ENCODE measurements around the gene CFB.
"Not testable (repeated sequence)": the region's sequence is repeated elsewhere in the genome, so short reads cannot be mapped to it uniquely, and the experiment has no call there.

CFB gene

DNA sequence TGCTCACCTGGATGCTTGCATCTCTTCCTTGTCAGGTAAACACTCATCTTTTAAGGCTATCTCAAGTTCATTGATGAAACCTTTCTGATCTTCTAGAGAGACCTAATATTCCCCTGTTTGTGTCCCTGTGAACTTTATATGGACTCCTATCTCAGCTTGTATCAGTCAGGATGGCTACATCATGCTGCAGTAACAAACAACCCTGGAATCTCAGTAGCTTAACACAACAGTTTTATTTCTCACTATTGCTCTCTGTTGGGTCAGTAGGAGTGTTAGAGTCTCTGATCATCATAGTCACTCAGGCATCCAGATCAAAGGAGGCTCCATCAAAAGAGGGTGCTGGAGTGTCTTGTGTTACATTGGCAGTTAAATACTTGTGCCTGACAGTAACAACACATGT is 30.5 kb upstream of the CFB start:
- no peak for DNase-seq

DNA sequence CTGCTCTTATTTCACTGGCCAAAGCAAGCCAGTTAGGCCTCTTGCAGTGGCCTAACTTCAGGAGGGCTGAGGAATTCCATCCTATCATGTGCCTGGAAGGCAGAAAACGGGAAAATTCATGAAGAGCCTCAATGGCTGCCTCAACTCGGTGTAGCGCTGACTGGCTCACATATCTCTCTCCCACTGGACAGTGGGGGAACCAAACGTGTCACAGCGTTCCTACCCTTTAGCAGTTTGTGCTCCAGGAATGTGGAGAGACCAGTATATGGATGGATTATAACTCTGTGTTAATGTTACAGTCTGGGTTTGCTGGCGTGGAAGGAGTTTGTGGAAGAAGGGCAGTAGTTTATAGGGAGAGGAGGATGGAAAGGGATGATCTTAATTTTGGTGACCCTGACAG is 30.1 kb upstream of the CFB start:
- no peak for DNase-seq

DNA sequence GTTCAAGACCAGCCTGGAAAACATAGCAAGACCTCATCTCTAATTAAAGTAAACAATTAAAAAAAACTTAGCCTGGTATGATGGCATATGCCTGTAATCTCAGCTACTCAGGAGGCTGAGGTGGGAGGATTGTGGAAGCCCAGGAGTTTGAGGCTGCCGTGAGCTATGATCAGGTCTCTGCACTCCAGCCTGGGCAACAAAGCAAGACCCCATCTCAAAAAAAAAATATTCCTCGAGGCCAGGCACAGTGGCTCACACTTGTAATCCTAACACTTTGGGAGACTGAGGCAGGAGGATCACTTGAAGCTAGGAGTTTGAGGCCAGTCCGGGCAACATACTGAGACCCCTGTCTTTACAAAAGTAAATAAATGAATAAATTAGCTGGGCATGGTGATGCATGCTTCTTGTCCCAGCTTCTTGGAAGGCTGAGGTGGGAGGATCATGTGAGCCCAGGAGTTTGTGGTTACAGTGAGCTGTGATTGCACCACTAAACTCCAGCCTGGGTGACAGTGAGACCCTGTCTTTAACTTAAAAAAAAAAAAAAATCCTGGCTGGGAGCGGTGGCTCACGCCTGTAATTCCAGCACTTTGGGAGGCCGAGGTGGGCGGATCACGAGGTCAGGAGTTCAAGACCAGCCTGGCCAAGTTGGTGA is 27.7 kb upstream of the CFB start:
- DNase-seq: no peak

DNA sequence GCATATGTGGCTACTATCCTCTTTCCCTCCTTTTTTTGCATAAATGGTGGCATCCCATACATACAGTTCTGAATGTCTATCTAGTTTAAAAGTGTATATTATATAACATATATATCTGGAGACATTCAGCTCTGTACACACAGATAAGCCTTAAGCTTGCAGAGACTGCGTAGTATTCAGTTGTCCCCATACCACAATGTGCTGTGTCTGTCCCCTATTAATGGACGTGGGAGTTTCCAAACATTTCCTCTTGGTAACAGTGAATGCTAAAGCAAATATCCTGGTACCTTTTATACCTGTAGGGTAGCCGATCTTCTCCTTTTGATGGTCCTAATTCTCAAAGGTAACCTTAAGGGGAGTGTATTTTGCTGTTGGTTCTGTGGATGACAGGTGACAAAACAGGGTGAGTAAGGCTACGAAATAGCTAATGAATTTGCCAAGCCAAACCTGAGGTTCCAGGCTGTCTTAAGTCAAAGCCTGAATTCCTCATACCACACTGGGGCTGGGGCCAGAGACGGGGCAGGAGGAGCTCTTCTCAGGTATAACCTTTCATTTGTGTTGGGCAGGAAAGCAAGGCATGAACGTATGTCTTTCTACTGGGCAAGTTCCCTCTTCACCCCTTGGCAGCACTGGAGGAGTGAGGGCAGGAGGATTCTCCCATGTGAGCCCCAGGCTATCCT is 26.1 kb upstream of the CFB start:
- no peak for DNase-seq

DNA sequence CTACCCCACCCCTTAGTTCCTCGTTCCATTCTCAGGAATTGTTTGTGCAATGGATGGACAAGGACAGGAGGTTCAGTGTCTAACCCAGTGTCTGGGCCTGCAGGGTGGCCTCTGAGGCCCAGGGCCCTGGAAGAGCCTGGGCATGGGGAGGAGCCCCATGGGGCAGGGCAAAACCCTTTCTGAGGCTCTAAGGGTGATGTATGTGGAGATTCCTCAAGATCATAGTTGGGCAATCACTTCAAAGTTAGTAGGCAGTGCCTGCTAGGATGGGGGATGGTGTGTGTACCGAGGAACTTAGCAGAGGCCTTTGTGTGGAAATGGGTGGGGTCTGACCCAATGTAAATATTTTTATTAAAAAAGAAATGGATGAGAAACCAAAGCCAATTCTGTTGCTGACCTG is 25.1 kb upstream of the CFB start:
- no peak for DNase-seq

DNA sequence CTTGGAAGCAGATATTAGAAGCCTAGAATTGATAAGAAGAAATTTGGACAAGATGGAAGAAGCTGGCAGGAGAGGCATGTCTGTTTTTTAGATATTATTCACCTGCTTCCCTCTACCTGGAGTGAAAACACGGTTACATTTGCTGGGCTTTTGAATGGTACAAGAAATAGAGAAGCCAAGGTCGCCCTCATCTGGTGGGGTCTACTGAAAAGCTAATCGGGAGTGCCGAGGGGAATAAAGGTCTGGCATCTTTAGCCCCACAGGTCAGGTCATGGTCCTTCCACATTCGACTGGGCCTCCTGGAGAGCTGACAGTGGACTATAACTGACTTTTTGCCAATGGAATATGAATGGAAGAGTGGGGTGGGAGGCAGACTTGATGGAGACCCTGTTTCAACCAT is 23.0 kb upstream of the CFB start:
- DNase-seq: no peak

DNA sequence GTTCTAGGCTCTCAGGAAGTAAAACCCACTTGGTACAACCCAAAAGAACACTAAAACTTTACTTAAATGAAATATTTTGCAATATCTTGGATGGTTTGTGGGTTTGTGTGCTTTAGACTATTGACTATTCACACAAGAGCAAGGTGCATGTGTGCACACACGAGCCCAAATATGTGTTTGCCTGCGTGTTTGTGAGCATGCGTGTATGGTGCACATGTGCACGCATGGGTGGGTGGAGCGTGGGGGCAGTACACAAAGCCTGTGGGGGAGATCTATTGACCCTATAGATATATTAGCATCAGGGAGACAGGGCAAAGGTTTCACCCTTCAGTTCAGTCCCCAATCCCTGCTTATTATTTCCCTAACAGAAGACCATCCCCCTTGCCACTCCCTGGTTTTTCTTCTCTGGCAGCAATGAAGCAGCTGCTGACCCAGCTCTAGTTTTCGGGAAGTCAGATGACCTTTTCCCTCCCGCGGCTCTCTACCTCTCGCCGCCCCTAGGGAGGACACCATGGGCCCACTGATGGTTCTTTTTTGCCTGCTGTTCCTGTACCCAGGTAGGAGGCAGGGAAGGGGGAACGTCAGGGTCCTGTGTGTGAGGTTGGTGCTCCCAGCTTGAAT is 18.5 kb upstream of the CFB start, which contains the start of gene C2:
Gene C2 (plus strand): TSS at position 476 of the 621 bp plus-strand sequence. CDS start 36 bp downstream, at position 512.
- no peak for DNase-seq

DNA sequence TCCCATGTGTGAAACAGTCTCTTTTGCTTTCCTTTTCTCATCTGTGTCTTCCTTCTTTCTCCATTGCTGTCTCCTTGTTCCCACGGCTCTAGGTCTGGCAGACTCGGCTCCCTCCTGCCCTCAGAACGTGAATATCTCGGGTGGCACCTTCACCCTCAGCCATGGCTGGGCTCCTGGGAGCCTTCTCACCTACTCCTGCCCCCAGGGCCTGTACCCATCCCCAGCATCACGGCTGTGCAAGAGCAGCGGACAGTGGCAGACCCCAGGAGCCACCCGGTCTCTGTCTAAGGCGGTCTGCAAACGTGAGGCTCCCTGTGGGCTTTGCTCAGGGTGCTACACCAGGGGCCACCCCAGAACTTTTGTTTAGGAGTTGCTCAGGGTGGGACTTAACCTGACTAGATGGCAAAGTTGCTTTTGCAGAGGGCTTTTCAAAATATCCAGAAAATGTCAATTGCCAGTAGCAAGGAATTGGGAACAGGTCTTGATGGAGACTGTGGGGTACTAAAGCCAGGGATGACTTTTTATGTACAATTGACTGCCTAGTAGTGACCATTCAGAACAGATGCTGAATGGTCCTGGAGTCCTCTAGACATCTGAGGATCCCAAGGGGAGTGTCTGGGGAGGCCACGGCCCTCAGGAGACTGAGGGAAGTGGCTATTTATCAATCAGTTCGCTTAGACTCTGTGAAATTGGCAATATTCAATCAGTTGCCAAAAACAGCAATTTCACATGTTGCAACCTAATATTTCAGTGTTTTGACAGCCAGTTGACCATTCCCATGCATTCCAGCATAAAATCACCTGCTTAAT is 17.8 kb upstream of the CFB start:
- DNase-seq: no peak

DNA sequence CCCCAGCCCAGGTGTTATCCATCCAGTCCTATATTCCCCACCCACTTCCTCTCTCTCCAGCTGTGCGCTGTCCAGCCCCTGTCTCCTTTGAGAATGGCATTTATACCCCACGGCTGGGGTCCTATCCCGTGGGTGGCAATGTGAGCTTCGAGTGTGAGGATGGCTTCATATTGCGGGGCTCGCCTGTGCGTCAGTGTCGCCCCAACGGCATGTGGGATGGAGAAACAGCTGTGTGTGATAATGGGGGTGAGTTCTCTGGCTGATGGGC is 17.3 kb upstream of the CFB start:
- DNase-seq: no peak

DNA sequence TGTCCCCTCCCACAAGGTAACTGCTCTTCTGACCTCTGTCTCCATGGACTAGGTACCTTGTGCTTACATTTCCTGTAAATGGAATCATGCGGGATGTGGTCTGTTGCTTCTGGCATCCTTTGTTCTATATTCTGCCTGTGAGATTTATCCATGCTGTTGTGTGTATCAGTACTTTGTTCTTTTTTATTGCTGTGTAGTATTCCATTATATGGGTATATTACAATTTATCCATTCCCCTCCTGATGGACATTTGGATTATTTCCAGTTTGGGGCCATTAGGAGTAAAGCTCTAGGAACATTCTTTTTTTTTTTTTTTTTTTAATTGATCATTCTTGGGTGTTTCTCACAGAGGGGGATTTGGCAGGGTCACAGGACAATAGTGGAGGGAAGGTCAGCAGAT is 14.9 kb upstream of the CFB start:
- no peak for DNase-seq

DNA sequence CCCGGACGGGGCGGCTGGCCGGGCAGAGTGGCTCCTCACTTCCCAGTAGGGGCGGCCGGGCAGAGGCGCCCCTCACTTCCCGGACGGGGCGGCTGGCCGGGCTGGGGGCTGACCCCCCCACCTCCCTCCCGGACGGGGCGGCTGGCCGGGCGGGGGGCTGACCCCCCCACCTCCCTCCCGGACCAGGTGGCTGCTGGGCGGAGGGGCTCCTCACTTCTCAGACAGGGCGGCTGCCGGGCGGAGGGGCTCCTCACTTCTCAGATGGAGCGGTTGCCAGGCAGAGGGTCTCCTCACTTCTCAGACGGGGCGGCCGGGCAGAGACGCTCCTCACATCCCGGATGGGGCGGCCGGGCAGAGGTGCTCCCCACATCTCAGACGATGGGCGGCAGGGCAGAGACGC is 13.8 kb upstream of the CFB start:
- not testable (repeated sequence) for DNase-seq

DNA sequence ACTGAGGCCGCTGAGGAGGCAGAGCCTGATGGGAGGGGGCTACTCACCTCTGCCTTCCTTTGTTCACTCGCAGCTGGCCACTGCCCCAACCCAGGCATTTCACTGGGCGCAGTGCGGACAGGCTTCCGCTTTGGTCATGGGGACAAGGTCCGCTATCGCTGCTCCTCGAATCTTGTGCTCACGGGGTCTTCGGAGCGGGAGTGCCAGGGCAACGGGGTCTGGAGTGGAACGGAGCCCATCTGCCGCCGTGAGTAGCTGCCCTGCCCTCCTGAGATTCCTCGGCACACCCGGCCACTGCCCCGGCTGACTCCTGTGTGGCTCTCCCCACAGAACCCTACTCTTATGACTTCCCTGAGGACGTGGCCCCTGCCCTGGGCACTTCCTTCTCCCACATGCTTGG is 12.4 kb upstream of the CFB start:
- no peak for DNase-seq

DNA sequence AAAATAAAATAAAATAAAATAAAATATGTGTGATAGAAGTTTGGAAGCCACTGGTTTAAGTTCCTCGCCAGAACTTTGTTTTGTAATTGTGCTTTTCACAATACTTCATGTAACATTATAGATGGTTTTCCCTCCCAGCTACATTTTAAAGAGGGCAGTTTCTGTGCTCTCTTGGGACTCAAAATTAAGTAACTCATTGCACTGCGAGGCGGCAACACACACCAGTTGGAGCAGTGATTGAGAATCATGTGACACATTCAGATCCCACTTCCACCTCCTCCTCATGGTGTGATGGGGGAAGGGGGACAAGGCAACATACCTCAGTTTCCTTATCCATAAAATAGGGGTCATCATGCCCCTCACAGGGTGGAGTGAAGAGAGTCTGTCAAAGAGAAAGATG is 10.9 kb upstream of the CFB start:
- DNase-seq: no peak

DNA sequence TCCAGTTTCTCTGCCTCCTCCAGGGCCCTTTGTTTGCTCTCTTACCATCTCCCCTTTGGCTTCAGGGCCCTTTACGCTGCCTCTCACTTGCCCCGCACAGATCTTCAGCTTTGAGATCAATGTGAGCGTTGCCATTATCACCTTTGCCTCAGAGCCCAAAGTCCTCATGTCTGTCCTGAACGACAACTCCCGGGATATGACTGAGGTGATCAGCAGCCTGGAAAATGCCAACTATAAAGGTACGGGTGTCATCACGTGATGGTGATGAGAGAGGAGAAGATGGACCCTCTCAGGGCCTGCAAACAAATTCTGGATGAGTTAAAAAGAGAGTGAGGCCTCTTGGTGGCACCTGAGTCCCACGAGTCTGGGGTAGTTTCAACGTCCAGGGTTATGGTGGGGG is 10.1 kb upstream of the CFB start:
- no peak for DNase-seq

DNA sequence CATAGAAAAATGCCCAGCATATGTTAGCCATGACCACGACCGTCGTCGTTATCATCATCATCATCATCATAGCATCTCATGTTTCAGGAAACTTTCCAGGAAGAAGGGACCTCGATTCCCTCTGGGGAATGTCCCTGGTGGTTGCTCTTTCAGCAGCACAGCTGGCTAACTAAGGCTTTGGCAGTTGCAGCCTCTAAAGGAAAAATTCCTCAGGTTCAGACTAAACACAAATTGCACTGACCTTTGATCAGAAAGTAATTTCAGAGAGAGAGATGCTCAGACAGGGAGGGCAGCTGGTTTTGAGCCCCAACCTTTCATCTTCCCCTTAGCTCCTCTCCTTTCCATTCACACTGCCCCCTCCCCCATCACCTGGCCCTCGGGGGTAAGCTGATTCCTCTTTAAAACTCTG is 5.6 kb upstream of the CFB start:
- no peak for DNase-seq

DNA sequence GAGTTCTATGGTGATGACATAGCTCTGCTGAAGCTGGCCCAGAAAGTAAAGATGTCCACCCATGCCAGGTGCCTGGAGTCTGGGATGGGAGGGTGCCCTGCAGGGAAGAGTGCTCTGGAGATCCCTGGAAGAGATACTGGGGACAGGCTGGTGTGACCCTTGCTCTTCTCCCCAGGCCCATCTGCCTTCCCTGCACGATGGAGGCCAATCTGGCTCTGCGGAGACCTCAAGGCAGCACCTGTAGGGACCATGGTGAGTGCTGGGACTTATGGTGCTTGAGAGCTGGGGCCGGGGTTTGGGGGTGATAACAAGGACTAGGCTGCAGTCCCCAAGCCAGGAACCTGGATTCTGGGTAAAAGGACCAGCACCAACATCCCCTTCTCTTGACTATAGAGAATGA is 2.2 kb upstream of the CFB start:
- DNase-seq: no peak

DNA sequence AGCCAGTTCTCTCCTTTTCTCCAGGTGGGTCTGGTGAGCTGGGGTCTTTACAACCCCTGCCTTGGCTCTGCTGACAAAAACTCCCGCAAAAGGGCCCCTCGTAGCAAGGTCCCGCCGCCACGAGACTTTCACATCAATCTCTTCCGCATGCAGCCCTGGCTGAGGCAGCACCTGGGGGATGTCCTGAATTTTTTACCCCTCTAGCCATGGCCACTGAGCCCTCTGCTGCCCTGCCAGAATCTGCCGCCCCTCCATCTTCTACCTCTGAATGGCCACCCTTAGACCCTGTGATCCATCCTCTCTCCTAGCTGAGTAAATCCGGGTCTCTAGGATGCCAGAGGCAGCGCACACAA is 765 bp upstream of the CFB start:
- no peak for DNase-seq

DNA sequence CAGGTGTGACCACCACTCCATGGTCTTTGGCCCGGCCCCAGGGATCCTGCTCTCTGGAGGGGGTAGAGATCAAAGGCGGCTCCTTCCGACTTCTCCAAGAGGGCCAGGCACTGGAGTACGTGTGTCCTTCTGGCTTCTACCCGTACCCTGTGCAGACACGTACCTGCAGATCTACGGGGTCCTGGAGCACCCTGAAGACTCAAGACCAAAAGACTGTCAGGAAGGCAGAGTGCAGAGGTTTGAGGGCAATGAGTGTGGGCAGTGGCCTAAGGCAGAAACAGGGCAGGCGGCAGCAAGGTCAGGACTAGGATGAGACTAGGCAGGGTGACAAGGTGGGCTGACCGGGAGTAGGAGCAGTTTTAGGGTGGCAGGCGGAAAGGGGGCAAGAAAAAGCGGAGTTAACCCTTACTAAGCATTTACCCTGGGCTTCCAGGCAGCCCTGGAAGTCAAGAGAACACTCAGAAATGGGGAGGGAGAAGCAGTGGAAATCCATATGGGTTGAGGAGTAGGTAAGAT is 533 bp downstream of the CFB start:
- no peak for DNase-seq

DNA sequence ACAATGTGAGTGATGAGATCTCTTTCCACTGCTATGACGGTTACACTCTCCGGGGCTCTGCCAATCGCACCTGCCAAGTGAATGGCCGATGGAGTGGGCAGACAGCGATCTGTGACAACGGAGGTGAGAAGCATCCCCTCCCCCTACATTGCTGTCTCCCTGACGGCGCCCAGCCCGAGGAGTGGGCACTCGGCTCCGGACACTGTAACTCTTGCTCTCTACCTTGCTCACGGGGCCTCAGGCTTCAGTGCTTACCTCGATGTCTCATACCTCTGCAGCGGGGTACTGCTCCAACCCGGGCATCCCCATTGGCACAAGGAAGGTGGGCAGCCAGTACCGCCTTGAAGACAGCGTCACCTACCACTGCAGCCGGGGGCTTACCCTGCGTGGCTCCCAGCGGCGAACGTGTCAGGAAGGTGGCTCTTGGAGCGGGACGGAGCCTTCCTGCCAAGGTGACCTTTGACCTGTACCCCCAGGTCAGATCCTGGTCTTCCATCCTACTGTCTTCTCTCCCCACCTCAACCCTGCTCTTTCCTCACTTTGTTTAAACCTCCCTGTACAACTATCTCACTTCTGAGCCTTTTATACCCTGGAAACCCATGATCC is 1.3 kb downstream of the CFB start:
- DNase-seq: no peak

DNA sequence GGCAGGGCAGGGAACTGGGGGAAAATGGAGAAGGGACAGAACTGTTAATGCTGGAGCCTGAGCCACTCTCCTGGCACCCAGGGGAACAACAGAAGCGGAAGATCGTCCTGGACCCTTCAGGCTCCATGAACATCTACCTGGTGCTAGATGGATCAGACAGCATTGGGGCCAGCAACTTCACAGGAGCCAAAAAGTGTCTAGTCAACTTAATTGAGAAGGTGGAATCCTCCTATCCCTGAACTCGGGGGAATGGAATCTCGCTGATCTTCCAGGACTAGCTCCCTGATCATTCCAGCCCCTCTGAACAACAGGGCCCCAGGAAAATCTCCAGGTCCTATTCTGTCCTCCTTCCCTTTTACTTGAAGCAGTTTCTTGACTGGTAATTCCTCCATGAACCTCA is 2.0 kb downstream of the CFB start:
- no peak for DNase-seq

DNA sequence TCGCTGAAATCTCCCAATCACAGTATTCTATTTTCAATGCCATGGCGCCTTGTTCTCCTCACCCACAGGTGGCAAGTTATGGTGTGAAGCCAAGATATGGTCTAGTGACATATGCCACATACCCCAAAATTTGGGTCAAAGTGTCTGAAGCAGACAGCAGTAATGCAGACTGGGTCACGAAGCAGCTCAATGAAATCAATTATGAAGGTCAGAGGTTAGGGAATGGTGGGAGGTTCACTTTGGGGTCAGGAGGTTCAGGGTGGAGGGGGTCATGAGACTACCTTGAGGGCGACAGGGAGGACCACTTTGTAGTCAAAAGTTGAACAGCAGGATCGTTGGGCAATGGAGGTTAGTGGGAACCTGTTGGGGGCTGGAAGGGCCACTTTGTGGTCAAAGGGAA is 2.4 kb downstream of the CFB start:
- no peak for DNase-seq

DNA sequence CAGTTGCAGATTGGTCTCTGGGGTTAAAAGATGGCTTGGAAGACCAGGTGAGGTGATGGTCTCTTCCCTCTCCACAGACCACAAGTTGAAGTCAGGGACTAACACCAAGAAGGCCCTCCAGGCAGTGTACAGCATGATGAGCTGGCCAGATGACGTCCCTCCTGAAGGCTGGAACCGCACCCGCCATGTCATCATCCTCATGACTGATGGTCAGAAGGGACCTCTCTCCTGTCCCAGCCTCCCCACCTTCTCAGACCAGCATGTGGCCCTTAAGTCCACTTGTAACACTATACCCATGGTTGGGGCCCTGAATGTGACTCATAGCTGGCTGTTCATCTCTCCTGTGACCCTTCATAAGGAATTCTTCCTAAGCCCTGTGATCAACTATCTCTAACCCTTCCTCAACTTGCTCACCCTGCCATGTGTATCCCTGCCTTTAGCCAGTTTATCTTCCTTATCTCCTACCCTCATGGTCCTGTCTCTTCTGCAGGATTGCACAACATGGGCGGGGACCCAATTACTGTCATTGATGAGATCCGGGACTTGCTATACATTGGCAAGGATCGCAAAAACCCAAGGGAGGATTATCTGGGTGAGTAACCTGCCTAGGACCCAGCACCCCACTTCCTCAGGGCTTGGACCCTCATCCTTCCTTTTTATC is 3.0 kb downstream of the CFB start:
- no peak for DNase-seq

Measured in stimulated activated naive CD4-positive, alpha-beta T cell (primary cell).